ENCODE measurements around the gene DDX1.
"Not testable (repeated sequence)": the region's sequence is repeated elsewhere in the genome, so short reads cannot be mapped to it uniquely, and the experiment has no call there.

DDX1 gene

DNA sequence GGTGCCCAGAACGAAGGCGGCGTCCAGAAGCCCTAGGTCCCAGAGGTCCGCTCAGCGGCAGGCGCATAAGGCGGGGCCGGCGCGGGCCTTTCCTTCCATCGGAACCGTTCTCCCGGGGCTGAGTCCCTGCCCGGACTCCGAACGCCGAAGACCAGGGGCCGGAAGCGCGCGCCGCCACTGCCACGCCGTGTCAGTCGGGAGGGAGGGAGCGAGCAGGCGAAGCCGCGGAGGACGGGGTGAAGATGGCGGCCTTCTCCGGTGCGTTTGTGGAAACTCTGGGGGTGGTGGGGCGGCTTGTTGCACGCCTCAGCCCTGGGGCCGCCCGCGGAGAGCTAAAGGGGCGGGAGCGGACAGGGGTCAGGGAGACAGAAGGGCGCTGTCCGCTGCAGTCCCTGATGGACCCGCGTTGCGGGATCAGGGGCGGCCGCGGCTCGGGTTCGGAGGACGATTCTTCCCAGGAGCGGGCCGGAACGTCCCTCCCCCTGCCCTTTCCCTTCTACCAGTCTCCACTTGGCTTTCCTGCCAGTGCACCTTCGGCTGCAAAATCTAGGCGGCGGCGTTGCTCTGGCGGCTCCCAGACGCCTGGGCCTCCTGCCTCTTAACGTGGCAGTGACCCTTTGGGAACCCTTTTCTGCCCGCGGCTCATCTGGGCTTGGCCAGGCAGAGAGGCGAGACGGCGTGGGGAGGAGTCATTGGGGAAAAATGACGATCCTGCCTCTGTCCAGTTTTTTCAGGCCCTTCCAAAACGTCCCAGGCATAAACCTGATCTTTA lies at the start of gene DDX1:
DDX1 (plus strand) TSS at position 177 of the 772 bp plus-strand sequence; CDS start at position 243, 66 bp downstream.
- peak; percentile 69 for DNase-seq

DNA sequence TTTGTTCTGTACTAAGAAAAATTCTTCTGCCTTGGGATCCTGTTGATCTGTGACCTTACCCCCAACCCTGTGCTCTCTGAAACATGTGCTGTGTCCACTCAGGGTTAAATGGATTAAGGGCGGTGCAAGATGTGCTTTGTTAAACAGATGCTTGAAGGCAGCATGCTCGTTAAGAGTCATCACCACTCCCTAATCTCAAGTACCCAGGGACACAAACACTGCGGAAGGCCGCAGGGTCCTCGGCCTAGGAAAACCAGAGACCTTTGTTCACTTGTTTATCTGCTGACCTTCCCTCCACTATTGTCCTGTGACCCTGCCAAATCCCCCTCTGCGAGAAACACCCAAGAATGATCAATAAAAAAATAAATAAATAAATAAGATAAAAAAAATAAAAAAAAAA lies 49.4 kb upstream of the DDX1 start:
- DNase-seq: not testable (repeated sequence)

DNA sequence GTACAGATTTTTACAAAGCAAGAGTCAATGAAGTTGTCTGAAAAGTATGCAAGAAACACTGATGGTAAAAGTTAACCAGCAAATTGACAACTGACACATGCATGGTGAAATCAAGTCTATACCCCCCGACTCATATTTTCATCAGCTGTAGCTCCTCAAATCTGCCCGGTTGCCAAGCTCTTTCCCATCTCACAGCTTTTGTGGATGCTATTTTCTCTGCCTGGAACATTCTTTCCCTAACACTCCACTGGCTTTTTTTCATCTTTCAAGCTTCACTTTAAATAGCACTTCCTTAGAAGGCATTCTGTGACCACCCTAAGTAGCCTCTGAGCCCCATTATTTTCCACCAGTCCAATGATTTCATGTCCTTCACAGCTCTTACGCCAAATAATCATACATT lies 48.6 kb upstream of the DDX1 start:
- no peak for DNase-seq

DNA sequence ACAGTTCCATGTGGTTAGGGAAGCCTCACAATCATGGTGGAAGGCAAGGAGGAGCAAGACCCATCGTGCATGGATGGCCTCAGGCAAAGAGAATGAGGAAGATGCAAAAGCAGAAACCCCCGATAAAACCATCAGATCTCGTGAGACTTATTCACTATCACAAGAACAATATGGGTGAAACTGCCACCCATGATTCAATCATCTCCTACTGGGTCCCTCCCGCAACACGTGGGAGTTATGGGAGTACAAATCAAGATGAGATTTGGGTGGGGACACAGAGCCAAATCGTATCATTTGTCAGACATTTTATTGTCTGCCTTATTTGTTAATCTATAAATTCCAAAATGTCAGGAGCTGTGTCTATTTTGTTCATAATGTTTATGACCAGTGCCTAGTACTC lies 48.1 kb upstream of the DDX1 start:
- DNase-seq: no peak

DNA sequence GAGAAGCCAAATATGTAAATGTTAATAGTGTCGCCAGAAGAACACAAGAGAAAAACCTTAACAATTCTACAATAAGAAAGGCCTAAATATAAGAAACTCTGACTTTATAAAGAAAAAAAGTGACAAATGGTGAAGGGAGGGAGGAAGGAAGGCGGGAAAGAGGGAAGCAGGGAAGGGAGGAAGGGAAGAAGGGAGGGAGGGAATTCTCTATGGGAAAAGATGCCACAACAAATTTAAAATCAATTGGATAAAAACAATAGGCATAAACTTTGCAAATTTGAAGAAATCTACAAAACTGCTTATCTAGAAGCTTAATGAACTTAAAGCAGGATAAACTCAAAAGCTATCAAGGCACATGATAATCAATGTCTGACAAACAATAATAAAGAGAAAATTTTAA lies 47.4 kb upstream of the DDX1 start:
- DNase-seq: no peak

DNA sequence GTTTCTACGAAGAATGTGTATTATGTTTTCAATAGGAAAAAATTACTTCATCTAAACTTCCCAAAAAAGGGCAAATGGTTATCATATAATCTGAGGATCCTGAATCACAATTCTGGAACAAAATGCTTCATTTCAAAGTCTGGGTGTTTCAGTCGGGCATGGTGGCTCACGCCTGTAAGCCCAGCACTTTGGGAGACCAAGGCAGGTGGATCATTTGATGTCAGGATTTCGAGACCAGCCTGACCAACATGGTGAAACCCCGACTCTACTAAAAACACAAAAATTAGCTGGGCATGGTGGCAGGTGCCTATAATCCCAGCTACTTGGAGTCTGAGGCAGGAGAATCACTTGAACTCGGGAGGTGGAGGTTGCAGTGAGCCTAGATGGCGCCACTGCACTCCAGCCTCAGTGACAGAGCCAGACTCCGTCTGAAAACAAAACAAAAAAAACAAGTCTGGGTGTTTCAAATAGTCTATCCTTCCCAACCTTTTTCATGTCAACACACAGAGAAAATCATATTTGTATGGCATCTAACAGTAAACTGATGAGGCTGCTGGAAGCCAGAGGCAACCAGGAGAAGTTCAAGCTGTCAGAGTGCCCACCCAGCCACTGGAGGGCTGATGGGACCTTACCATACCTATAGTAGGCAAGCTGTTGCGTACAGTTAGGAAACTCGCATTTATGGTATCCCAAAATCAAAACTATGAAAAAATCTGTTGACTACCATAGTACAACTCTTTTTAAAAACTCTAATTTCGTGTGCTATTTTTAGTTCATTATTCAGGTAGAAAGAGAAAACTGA lies 45.2 kb upstream of the DDX1 start:
- DNase-seq: no peak

DNA sequence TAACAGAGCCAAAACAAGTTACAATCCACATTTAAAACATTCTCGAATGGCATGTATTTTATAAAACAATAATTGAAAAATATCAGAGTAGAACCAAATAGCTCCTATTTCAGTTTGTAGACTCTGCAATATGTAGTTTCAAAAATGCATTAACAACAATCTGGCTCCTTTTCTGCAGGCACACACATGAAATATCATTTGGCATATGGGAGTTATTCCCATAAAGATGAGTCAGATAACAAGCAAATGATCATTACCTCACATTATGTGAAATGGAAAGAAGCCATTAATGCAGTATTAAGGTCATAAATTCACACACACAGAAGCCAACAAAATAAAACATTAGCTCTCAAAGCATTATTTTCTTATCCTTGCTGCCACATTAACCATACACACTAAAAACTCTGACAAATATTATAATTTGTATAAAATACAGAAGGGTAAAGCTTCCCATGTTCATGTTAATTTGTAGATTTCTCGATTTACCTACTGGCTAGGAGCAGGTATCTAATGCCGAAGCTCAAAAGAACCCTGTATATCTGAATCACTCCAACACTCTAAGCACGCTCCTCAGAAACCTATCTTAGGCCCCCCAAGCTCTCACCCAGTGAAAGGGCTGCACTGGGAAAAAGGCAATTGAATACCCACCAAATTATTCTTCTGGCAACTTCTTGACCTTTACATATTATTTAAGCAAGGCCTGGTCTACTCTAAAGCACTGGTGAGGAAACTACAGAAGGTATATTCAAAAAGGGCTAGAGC lies 44.4 kb upstream of the DDX1 start:
- DNase-seq: no peak

DNA sequence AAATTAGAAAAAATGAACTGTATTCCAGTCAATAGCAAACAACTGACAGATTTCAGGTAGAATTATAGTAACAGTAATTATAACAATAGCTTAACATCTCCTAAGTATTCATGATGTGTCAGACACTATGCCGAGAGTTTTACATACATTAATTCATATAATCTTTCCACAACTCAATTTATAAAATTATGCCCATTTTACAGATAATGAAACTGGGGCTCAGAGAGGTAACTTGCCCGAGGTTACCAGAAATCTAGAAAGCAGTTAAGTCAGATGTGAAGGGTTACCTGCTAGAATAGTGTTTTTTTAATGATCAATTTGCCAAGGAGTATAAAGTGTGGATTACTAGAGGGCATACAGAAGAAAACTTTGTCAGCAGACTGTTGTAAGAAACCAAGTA lies 42.7 kb upstream of the DDX1 start:
- no peak for DNase-seq

DNA sequence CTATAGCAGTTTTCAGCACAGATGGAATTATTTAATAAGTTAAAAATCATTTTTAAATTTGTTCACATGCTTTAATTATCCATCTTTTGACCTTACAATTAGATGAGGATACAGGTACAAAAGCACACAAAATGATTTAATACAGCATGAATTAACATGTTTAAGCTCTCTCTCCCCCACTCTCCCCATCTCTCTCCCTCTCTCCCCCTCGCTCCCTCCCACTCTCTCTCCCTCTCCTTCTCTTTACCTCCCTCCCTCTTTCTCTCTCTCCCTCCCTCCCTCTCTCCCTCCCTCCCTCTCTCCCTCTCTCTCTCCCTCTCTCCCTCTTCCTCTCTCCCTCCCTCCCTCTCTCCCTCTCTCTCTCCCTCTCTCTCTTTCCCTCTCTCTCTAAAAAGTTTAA lies 38.1 kb upstream of the DDX1 start:
- no peak for DNase-seq

DNA sequence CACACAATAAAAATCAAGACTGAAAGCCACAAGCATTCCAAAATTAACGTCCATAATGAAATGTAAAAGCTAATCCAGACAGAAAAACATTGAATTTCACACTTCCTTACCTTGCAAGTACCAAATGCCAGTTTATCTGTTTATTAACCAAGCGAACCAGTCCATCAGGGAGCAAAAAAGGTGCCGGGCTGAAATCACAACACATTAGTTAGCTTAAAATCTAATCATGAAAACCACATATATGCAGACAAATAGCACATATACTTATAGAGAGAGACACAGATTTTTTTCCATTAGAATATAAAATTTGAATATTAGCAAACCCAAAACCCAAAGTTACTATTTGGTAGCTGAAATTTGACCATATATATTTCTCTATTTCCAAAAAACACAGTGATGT lies 37.7 kb upstream of the DDX1 start:
- no peak for DNase-seq

DNA sequence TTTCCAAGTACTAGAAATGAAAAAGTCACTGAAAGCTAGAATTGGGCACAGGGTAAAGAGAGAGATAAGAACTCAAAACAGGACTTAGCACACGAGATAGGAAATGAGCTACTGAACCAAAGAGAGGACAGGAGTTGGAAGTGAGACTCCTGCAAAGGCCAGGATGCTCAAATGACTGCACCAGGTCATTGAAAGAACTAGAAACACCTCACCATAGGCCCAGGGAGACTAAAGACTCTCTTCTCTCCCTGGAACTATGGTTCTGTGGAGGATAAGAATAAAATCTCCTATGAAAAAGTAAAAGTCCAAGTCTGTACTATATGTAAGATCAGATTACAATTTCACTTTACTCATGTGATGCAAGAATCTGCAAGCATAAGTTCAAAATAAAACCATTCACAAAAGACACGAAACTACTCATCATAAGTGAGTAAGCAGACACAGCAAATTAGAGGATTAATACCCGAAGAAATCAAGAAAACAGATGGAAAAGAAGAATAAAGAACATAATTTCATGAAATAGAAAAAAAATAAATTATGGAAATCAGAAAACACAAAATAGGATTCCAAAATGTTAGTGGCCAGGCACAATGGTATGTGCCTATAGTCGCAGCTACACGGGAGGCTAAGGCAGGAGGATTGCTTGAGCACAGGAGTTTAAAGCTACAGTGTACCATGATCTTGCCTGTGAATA lies 37.0 kb upstream of the DDX1 start:
- DNase-seq: no peak

DNA sequence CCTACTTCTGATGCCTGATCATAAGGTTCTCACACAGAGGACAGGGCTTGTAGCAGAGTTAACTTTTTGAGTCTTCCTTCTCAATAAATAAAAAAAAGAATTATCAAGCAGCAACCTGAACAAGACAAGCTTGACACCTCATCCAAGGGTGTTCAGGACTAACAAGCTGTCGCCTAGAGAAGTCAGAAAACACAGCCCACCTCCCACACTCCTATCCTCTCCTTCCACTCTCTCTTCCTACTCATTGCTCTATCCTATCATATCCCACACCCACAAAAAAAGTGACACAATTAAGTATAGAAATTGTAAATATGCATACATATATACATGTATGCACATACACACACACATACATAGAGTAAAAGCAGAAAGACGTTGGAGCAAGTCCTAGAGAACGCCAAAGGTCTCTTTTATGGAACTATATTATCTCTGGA lies 35.9 kb upstream of the DDX1 start:
- DNase-seq: no peak

DNA sequence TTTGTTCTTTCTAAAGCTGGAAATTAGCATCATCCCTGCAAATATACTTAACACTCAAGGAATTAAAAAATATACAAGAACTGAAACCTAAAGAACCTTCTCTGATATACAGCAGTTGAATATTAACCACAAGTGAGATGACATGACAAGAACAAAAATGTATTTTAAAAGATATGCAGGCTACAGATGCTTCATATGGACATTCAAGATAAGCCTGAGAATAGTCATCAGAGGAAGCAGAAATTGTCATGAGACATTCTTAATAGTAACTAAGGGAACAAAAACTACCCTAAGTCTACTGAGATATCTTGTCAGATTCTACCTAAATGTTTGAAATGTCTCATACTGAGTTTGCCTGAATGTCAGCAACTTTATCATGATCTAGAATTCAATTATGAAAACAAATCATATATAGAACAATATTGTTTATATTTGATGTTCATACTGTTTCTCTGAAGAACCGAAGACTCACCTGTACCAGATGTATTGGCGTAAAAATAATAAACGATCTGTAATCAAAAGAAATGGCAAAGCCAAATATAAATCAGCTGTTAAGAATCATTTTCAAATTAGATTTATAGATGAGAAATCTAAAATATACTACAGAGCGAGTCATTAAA lies 35.2 kb upstream of the DDX1 start:
- DNase-seq: no peak

DNA sequence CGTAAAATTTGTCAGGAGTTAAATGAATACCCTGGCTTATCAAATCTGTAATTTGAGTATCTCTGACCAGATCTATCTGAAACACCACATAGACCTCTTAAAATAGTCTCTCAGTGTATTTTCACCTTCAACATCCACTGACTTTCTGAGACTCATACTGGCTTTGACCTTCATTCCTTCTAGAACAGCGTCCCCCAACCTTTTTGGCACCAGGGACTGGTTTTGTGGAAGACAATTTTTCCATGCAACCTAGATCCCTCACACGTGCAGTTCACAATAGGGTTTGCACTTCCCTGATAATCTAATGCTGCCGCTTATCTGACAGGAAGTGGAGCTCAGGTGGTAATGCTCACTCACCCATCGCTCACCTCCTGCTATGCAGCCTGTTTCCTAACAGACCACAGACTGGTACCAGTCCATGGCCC lies 33.8 kb upstream of the DDX1 start:
- no peak for DNase-seq

DNA sequence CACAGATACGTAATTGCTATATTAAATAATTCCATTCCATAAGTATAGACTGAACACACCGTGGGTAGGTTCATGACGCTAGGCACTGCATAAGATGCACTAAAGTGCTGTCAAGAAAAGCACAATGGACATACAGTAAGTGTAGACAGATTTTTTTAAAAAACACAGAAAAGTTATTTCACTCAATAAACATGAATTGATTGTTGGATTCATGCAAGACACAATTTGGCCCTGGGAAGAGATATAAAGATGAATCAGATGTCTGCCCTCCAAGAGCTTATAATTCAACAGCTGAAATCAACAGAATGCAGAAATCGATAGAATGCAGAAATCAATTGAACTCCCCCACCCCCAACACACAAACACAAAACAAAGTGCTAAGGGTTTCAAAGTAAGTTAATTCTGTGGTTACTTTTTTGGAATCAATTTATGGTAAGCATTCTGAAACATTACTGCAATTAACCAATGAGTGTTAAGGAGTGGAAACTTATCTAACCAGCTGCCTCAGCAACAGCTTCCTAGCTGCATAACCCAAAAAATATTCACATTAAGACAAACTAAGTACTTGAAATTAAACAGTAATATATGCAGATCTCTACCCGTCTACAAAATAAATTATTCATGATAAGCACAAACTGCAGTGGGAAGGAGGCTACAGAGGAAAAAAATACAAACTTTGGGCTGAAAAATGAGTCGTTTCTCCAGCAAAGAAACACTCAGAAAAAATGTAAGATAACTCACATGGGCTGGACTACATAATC lies 32.1 kb upstream of the DDX1 start:
- DNase-seq: no peak

DNA sequence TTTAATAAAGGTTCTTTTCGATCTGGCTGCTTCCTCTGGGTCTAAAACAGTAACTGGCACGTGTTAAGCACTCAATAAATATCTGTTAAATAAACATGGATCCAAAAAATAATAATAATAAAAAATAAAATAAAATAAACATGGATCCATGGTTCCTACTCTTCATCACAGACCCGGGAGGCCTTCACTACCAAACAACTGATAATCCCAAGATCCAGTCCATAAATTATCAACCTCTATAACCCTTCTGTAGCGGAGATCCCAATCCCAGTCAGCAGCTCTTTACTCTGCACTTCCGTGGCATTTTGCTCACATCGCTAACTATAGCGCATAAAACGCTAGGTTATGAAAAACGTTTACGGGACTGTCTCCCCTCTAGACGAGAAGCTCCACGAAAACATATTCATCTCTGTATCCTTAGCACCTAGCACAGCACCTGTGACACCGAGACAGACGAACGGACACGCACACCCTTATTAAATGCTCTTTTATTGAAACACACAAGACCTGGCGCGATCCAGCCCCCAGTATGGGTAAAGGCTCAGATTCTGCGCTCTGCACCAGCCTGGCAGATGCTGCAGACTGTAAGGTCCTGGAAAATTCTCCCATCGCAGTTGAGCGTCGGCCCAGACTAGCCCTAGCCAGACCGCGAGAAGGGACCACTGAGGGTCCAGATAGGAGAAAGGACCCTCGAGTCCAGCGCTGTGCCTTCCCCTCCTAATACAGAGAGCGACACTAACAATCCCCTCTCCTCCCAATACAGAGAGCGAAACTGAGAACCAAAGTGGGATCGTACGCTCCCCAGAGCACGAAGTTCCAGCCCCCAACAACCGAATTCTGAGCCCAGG lies 31.3 kb upstream of the DDX1 start:
- no peak for DNase-seq

DNA sequence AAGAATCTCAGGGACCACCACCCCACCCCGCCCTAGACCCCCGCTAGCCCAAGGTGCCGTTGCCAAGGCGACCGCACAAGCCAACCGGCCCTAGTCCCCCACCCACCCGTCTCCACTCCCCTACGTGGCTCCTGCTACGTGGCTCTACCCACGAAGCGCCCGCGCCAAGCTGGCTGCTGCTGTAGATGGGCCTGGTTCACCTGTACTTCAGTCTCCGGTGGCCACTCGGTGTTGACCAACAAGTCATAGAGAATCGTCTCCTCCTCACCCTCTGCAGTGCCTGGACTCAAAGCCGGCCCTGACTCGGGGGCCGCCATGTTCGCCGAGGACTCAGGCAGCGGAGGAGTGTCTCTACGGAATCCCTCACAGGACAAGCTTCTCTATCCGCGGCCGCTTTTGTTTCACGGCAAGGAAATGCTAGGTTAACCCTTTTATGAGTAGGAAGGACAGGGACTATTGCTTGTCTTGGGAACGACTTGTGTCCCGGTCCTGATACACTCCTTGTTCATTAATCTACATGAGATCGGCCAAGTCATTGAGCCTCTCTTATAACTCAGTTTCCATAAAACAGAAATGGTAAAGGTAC lies 30.6 kb upstream of the DDX1 start, which contains the start of gene NBAS:
NBAS (minus strand) TSS at position 347 of the 586 bp plus-strand sequence; CDS start at position 317, 30 bp downstream.
- peak; percentile 16 for DNase-seq

DNA sequence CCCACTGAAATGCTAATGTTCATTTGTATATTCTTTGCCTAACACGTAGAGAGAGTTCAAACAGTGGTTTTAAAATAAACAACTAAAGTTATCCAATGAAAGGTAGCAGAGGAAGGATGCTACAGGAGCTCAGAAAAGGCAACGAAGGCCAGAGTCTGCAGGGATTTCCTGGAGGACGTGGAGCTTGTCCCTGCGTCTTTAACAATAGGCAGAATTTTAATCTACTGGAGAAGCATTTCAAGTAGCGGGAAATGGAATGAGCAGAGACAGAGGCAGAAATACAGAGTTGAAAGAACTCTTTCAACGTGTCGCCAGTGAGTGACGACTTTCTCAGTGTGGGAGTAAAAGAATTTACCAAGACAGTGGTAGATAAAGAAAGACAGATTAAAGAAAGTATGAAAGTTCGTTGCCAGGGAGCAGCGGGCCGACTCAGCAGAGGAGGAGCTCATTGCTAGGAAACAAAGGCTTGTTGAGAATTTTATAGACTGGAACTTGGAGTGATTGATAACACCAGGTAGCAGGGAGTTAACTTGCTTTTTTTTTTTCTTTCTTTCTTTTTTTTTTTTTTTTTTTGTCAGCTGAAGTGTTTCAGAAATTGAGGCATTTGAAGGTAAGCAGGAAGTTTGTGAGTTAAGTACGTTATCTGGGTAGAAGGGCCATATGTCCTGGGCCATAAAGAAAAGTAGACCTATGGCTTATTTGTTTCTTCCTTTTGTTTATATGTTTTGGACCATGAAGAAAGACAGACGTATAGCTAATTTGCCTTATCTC lies 29.9 kb upstream of the DDX1 start:
- no peak for DNase-seq

DNA sequence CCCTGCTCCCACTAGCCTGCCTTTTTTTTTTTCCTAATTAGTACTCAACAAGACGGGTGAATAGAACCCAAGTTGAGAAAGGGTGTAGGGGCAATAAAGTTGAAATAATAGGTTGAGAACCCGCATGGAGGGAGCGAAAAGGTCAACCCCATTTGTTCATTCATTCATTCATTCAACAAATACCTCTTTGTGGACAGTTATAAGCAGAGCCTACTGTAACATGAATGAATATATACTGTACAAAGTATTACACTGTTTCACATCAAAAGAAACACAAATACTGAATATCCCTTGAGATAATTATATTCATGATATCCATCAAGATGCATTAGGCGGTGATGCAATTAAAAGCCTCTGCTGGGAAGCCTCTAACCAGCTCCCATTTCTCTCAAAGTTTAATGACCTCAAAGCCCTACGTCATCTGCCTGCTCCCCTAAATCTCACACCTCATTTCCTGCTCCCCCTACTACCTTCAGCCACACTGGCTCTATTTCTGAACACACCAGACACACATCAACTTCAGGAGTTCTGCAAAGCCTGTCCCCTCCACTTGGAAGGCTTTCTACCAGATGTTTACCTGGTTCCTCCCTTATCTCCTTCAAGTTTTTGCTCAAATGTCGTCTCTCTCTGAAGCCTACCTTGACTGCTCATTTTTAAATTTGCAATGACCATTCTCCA lies 29.2 kb upstream of the DDX1 start:
- no peak for DNase-seq
